A549 (cell line): Measurements from ENCODE around the gene SLC26A5. TPM values are rescaled to one million over a fixed set of nuclear protein-coding genes. Genes with fewer than 3 reads are reported as not detected.
A peak's percentile ranks its signal among the peaks of the same experiment; 100 is the strongest.

ENCODE experiments used
- ATAC-seq, 2 experiments: fragments of 200-7000 bp in 1 of 2; fragments of >200 bp in 1 of 2; cut with Nextera tagmentation in 1 of 2; cut with Tn5 transposase in 1 of 2; 3 replicates each; pipeline versions ENCODE4 v1.8.0 to v1.9.1; 2018 to 2020; ENCODE audit warnings: mild to moderate bottlenecking in 1 of 2, moderate library complexity in 1 of 2
- CTCF ChIA-PET: fragments of 300-600 bp; sonication (Branson Sonifier 250); formaldehyde crosslinking; extraction: SDS; loops from one replicate; lab custom pipeline; 2021; ENCODE audit warnings: antibody characterized with exemption, inconsistent platforms; lab: Yijun Ruan, JAX
- POLR2A ChIA-PET: fragments of 350-600 bp; formaldehyde crosslinking; extraction: SDS; loops from one replicate; lab custom pipeline; 2021; ENCODE audit warnings: antibody characterized with exemption, inconsistent platforms; lab: Yijun Ruan, JAX
- DNase-seq, 2 experiments: peaks; one replicate each; pipeline versions ENCODE4 v3.0.0 to v3.0.0-alpha.2; 2011 to 2016; ENCODE audit warnings: low read depth in 1 of 2, low spot score in 1 of 2
- FAIRE-seq: peaks from 2 replicates; lab custom pipeline; 2011; peaks lifted over from hg19 to GRCh38; lab: Jason Lieb, UNC
- H3K27ac ChIP-seq, 2 experiments: fragments of >200 bp; sonication (Bioruptor Twin); formaldehyde crosslinking; 3 replicates each; pipeline ENCODE4 v1.5.1; 2016 to 2017
- H3K4me1 ChIP-seq: fragments of >200 bp; sonication (Bioruptor Twin); formaldehyde crosslinking; 3 replicates; pipeline ENCODE4 v1.6.1; 2016
- H3K4me2 ChIP-seq: fragments of >200 bp; sonication (Bioruptor Twin); formaldehyde crosslinking; 3 replicates; pipeline ENCODE4 v1.6.1; 2016
- H3K4me3 ChIP-seq: fragments of >200 bp; sonication (Bioruptor Twin); formaldehyde crosslinking; 3 replicates; pipeline ENCODE4 v1.5.1; 2016
- H3K9me3 ChIP-seq: fragments of >200 bp; sonication (Bioruptor Twin); formaldehyde crosslinking; 3 replicates; pipeline ENCODE4 v1.6.1; 2016
- CBX2 ChIP-seq: fragments of 200-600 bp; sonication (generic); IDR thresholded peaks from 2 replicates; pipeline ENCODE4 v1.6.1; 2016; ENCODE audit warnings: low read depth, mild to moderate bottlenecking, borderline replicate concordance
- CBX8 ChIP-seq: fragments of 200-600 bp; sonication (generic); IDR thresholded peaks from 2 replicates; pipeline ENCODE4 v1.6.1; 2016
- CHD4 ChIP-seq: fragments of 200-600 bp; sonication (generic); IDR thresholded peaks from 2 replicates; pipeline ENCODE4 v1.6.1; 2016; ENCODE audit warnings: antibody characterized with exemption, mild to moderate bottlenecking, borderline replicate concordance
- ESRRA ChIP-seq: fragments of 150-350 bp; IDR thresholded peaks from 2 replicates; pipeline ENCODE4 v1.6.1; 2014; ENCODE audit warnings: mild to moderate bottlenecking, low read length, borderline replicate concordance
- FOSL2 ChIP-seq, 2 experiments: fragments of 450-650 bp in 1 of 2; fragments of >200 bp in 1 of 2; sonication (Bioruptor Twin) in 1 of 2; formaldehyde crosslinking; IDR thresholded peaks; 2 replicates each; pipeline versions ENCODE4 v1.5.0 to v1.6.1; 2016 to 2020; ENCODE audit warnings: mild to moderate bottlenecking in 1 of 2, moderate library complexity in 1 of 2
- HDAC2 ChIP-seq: fragments of 200-600 bp; sonication (generic); IDR thresholded peaks from 2 replicates; pipeline ENCODE4 v1.6.1; 2016
- HOXB5 ChIP-seq: fragments of 250-450 bp; sonication (Bioruptor Pico); IDR thresholded peaks from 2 replicates; pipeline ENCODE4 v1.5.0; 2020; ENCODE audit warnings: mild to moderate bottlenecking, moderate library complexity
- JUN ChIP-seq, 2 experiments: fragments of >200 bp; sonication (Bioruptor Twin); formaldehyde crosslinking; IDR thresholded peaks; 2 replicates in 1 of 2; 3 replicates in 1 of 2; pipeline ENCODE4 v1.6.1; 2016 to 2017
- JUNB ChIP-seq: fragments of >200 bp; sonication (Bioruptor Twin); formaldehyde crosslinking; IDR thresholded peaks from 2 replicates; pipeline ENCODE4 v1.6.1; 2016
- KDM5A ChIP-seq: fragments of 200-600 bp; sonication (generic); IDR thresholded peaks from 2 replicates; pipeline ENCODE4 v1.6.1; 2016; ENCODE audit warnings: antibody characterized with exemption, mild to moderate bottlenecking
- MAFK ChIP-seq: fragments of 450-650 bp; IDR thresholded peaks from 2 replicates; pipeline ENCODE4 v1.6.1; 2014; ENCODE audit not compliant: partially characterized antibody
- MYC ChIP-seq: IDR thresholded peaks from 2 replicates; pipeline ENCODE4 v1.6.1; 2012; ENCODE audit warnings: mild to moderate bottlenecking, inconsistent platforms, low read length, improper control_type of control experiment, borderline replicate concordance
- NPAS2 ChIP-seq: fragments of 250-450 bp; sonication (Bioruptor Pico); IDR thresholded peaks from 2 replicates; pipeline ENCODE4 v1.8.0; 2022; ENCODE audit warnings: mild to moderate bottlenecking, moderate library complexity, borderline replicate concordance
- NR3C1 ChIP-seq: fragments of >200 bp; sonication (Bioruptor Twin); formaldehyde crosslinking; IDR thresholded peaks from 3 replicates; pipeline ENCODE4 v1.6.1; 2017
- RARB ChIP-seq: fragments of 250-450 bp; sonication (Bioruptor Pico); IDR thresholded peaks from 2 replicates; pipeline ENCODE4 v1.8.0; 2021; ENCODE audit warnings: mild to moderate bottlenecking, moderate library complexity
- RNF2 ChIP-seq: fragments of 200-600 bp; sonication (generic); IDR thresholded peaks from 2 replicates; pipeline ENCODE4 v1.6.1; 2016; ENCODE audit warnings: low read depth, mild to moderate bottlenecking, antibody characterized with exemption, moderate library complexity, borderline replicate concordance
- SMC3 ChIP-seq: fragments of >200 bp; sonication (Bioruptor Twin); formaldehyde crosslinking; IDR thresholded peaks from 3 replicates; pipeline ENCODE4 v1.6.1; 2018; ENCODE audit warnings: inconsistent platforms
- TFCP2L1 ChIP-seq: fragments of 250-450 bp; sonication (Bioruptor Pico); IDR thresholded peaks from 2 replicates; pipeline ENCODE4 v1.5.0; 2021; ENCODE audit warnings: mild to moderate bottlenecking
- USF2 ChIP-seq: fragments of 450-650 bp; IDR thresholded peaks from 2 replicates; pipeline ENCODE4 v1.6.1; 2014; ENCODE audit warnings: antibody characterized with exemption
- ZC3H11A ChIP-seq: fragments of 450-650 bp; IDR thresholded peaks from 2 replicates; pipeline ENCODE4 v1.6.1; 2014; ENCODE audit warnings: antibody characterized with exemption, mild to moderate bottlenecking
- WGBS: methylation state at CpG from one replicate; pipeline ENCODE4 v1.1.6; 2017; ENCODE audit errors: missing lambda C conversion rate; 5-methylcytosine and 5-hydroxymethylcytosine counted together
- polyA plus RNA-seq, 4 experiments: library from polyadenylated mRNA; depleted of rRNA in 3 of 4; stranded (reverse); fragments of >200 nt; fragmentation: RNase III in 1 of 4; extraction: RNeasy Plus Mini Kit Qiagen cat#74134 plus additional on column Dnase treatment in 1 of 4; gene quantifications; 2 replicates in 3 of 4; 3 replicates in 1 of 4; pipeline ENCODE4 v1.2.3, GENCODE V29; 2011 to 2017
- TF ChIP-seq, protein P1 (sequence below): IDR thresholded peaks from 2 replicates; pipeline ENCODE4 v1.6.1; 2012
- TF ChIP-seq, protein P2 (sequence below): IDR thresholded peaks from 2 replicates; pipeline ENCODE4 v1.6.1; 2012
- TF ChIP-seq, protein P3 (sequence below): fragments of 200-600 bp; sonication (generic); IDR thresholded peaks from 2 replicates; pipeline ENCODE4 v1.6.1; 2016; ENCODE audit warnings: antibody characterized with exemption, mild to moderate bottlenecking, moderate library complexity

Gene SLC26A5
- polyA plus RNA-seq, 2 of the 4 experiments (the other 2 are of a cell fraction) = not detected

- Histone ChIP-seq H3K27ac (no peak overlapping the region), H3K4me2 (peak overlapping the region; percentile 12; the same call in 2 of the 3 replicates), H3K4me3 (no peak overlapping the region), H3K9me3 (no peaks in the 10 kb centered on the region), H3K4me1 (no peaks in the 10 kb centered on the region)
- FAIRE-seq (peak; percentile 23), DNase-seq (no peak), ATAC-seq (0 out of 6 replicates have a peak, but pooled peaks have one; percentile 14 to 32)
- ChIA-PET POLR2A (interaction anchor here (0.6 to 1.1 kb wide), 2 partner anchors 16 to 32 kb away, joined by 4 to 6 read pairs; partner anchors contain the start of gene PSMC2), CTCF (no interaction called here)
- WGBS = 10% methylated on average over 3 of the region's 3 CpGs
- no peak for TF ChIP-seq HDAC2
- no peak for TF ChIP-seq CBX2
- TF ChIP-seq ZC3H11A = no peak
- TF ChIP-seq, protein P1, sequence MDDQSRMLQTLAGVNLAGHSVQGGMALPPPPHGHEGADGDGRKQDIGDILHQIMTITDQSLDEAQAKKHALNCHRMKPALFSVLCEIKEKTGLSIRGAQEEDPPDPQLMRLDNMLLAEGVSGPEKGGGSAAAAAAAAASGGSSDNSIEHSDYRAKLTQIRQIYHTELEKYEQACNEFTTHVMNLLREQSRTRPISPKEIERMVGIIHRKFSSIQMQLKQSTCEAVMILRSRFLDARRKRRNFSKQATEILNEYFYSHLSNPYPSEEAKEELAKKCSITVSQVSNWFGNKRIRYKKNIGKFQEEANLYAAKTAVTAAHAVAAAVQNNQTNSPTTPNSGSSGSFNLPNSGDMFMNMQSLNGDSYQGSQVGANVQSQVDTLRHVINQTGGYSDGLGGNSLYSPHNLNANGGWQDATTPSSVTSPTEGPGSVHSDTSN = no peak
- TF ChIP-seq CBX8 = no peak
- TF ChIP-seq, protein P2, sequence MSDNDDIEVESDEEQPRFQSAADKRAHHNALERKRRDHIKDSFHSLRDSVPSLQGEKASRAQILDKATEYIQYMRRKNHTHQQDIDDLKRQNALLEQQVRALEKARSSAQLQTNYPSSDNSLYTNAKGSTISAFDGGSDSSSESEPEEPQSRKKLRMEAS = no peak
- TF ChIP-seq RARB (CRISPR knock-in tag) = no peak
- TF ChIP-seq HOXB5 = no peak
- TF ChIP-seq JUN (IDR thresholded peaks at IDR 0.05) = no peak
- TF ChIP-seq ESRRA = no peak
- TF ChIP-seq KDM5A = no peak
- no peak for TF ChIP-seq USF2
Observed at GRCh38 chr7:103379270-103379975, 66.6 kb downstream of the SLC26A5 start.

- ChIA-PET CTCF (no interaction called here), POLR2A (no interaction called here)
- H3K4me1 ChIP-seq = no peaks in the 10 kb centered on the region
- H3K4me3 ChIP-seq = no peak overlapping the region
- no peak for DNase-seq
- no peak overlapping the region for H3K4me2 ChIP-seq
- peak in 1 of 2 experiments; percentile 37; a peak in 1 of 6 replicates for ATAC-seq
- 31% methylated on average over 6 of the region's 6 CpGs for WGBS
- FAIRE-seq = no peak
- no peaks in the 10 kb centered on the region for H3K9me3 ChIP-seq
- no peak overlapping the region for H3K27ac ChIP-seq
- TF ChIP-seq JUNB = no peak
- TF ChIP-seq RNF2 = no peak
- TF ChIP-seq TFCP2L1 (CRISPR knock-in tag) = no peak
- no peak for TF ChIP-seq ZC3H11A
- TF ChIP-seq SMC3 = no peak
- TF ChIP-seq HDAC2 = no peak
- no peak for TF ChIP-seq RARB (CRISPR knock-in tag)
- no peak for TF ChIP-seq NPAS2 (CRISPR knock-in tag)
- no peak for TF ChIP-seq NR3C1
- TF ChIP-seq MYC = no peak
Observed at GRCh38 chr7:103373866-103374643, 72.0 kb downstream of the SLC26A5 start.

- H3K4me1 ChIP-seq = no peaks in the 10 kb centered on the region
- TF ChIP-seq NR3C1 (no peak), CHD4 (no peak), MAFK (peak; percentile 78), HOXB5 (no peak), MYC (no peak), FOSL2 (IDR thresholded peaks at IDR 0.05) (no peak), FOSL2 (CRISPR knock-in tag; IDR thresholded peaks at IDR 0.05) (no peak), SMC3 (no peak)
- TF ChIP-seq, protein P3, sequence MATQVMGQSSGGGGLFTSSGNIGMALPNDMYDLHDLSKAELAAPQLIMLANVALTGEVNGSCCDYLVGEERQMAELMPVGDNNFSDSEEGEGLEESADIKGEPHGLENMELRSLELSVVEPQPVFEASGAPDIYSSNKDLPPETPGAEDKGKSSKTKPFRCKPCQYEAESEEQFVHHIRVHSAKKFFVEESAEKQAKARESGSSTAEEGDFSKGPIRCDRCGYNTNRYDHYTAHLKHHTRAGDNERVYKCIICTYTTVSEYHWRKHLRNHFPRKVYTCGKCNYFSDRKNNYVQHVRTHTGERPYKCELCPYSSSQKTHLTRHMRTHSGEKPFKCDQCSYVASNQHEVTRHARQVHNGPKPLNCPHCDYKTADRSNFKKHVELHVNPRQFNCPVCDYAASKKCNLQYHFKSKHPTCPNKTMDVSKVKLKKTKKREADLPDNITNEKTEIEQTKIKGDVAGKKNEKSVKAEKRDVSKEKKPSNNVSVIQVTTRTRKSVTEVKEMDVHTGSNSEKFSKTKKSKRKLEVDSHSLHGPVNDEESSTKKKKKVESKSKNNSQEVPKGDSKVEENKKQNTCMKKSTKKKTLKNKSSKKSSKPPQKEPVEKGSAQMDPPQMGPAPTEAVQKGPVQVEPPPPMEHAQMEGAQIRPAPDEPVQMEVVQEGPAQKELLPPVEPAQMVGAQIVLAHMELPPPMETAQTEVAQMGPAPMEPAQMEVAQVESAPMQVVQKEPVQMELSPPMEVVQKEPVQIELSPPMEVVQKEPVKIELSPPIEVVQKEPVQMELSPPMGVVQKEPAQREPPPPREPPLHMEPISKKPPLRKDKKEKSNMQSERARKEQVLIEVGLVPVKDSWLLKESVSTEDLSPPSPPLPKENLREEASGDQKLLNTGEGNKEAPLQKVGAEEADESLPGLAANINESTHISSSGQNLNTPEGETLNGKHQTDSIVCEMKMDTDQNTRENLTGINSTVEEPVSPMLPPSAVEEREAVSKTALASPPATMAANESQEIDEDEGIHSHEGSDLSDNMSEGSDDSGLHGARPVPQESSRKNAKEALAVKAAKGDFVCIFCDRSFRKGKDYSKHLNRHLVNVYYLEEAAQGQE = no peak
- no peak overlapping the region for H3K4me3 ChIP-seq
- ChIA-PET CTCF (no interaction called here), POLR2A (no interaction called here)
- DNase-seq (no peak), ATAC-seq (no peak), FAIRE-seq (no peak)
- H3K4me2 ChIP-seq = no peak overlapping the region
- H3K27ac ChIP-seq = no peak overlapping the region
- 90% methylated on average over 5 of the region's 5 CpGs for WGBS
- H3K9me3 ChIP-seq = no peaks in the 10 kb centered on the region
Observed at GRCh38 chr7:103369432-103369831, 76.6 kb downstream of the SLC26A5 start.
